Stimulated activated CD8-positive, alpha-beta memory T cell treated with anti-CD3 and anti-CD28 coated beads, Interleukin-7, amount 100 ng/mL, for 1 hour (primary cell): ENCODE measurements around the gene CBLIF.
"Not testable (repeated sequence)": the region's sequence is repeated elsewhere in the genome, so short reads cannot be mapped to it uniquely, and the experiment has no call there.

Source experiments
- DNase-seq, 2 donors: peaks; one replicate each; pipeline ENCODE4 v3.0.0-alpha.2; 2020; ENCODE audit warnings: low read depth in 2 of 2

The CBLIF gene

GRCh38 chr11:59794417-59794816, 50.9 kb downstream of the CBLIF start:
- no peak for DNase-seq

- no peak for DNase-seq
These were observed 52.8 kb downstream of the CBLIF start for GRCh38 chr11:59792507-59792906.

GRCh38 chr11:59791639-59792038, 53.7 kb downstream of the CBLIF start:
- DNase-seq, result no peak

DNA sequence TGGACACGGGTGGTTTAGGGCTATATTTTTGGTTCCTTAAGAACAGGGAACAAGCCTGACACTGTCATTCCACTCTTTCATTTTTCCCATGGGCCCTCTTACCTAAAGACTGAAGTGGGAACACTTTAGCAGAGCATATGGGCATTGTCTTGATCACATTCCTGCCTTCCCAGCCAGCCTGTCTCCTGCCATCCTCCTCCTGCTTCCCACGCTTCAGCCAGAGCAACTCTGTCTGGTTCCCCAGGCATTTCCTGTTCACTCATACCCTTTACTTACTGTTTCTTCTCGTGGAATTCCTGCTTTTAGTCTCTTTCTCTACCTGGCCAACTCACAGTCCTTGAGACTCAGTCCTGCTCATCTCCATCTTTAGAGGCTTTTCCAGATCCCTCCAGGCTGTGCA, 57.5 kb downstream of the CBLIF start:
- no peak for DNase-seq

DNA sequence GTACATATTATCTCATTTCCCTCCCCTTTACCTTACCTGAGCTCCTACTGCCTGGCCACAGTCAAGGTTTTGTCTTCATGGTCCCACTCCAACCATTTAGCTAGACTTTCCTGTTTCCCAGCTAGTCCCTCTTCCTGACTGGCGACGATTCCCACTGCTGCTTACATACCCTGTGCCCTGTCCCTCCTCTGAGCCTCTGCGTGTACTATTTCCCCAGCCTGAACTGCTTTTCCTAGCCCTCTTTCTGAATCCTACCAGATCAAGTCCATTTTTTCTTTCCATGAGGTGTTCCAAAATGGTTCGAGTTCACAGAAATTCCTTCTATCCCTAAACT, 58.1 kb downstream of the CBLIF start:
- no peak for DNase-seq

GRCh38 chr11:59785818-59786217, 59.5 kb downstream of the CBLIF start:
- DNase-seq, result no peak

GRCh38 chr11:59784441-59784840, 60.9 kb downstream of the CBLIF start:
- not testable (repeated sequence) for DNase-seq

GRCh38 chr11:59783632-59784090, 61.6 kb downstream of the CBLIF start:
- DNase-seq, result no peak

DNA sequence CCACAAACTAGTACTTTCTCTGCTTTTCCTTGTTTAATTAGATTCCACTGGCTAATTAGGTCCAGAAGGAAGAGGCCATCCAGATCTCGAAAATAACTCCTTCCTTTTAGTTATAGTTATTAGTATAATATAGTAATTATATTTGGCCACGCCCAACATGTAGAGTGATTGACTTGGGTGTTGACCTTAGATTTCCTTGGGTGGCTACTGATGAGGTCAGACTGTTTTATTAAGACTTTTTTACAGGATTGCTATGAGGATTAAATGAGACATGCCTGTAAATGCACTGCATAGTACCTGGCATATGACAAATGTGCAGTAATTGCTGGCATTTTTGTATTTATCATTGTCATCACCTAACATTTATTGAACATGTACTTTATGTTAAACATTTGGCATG, 63.2 kb downstream of the CBLIF start:
- no peak for DNase-seq

DNA sequence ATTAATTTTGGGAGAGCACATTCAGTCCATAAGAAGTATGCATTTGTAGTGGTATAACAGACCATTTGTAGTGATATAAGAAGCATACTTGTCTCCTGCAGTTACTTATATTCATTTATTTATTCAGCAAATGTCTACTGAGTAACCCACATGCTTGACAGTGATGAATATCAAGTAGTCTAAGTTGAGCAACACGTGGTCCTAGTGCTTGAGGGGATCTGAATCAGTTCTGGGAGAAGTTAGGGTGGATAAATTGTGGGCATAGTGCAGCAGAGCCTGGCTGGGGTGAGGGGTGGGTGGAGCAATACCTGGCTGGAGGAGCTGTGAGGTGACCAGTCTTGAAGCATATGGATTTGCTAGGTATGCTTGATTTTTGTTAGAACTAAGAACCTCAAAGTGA, 65.8 kb downstream of the CBLIF start:
- no peak for DNase-seq
